Measurements from ENCODE around the gene ENTPD2. TPM values are rescaled to one million over a fixed set of nuclear protein-coding genes. Genes with fewer than 3 reads are reported as not detected.

Gene ENTPD2
- total RNA-seq, 4 donors from 2014 or later = 3.6 to 17.1 (median 14.1) TPM

GRCh38 chr9:137044037-137044436, 9.8 kb downstream of the ENTPD2 start:
- DNase-seq = no peak
- WGBS, 2 donors (ENCODE audit: low coverage in 1 of 2) = 49% methylated on average over 12 of the region's 12 CpGs; no CpG with 5 or more reads in 1 of the 2 donors
- H3K4me3 ChIP-seq = peak overlapping the region in 2 of 4 donors; percentile 55 to 60
- H3K27ac ChIP-seq = peak overlapping the region; percentile 31 to 75 (median 61)
- peaks cover 54% of the 10 kb centered on the region for H3K27me3 ChIP-seq
- intact Hi-C loops (cut with DNase I; ENCODE audit: low total_unique reads) (no loop called here), in situ Hi-C loops (cut with MboI; ENCODE audit: low pct_ligation_motif_present in 1 of 4, low pct_unique_long_range_greater_than_20kb in 1 of 4, low sequenced_read_pairs in 3 of 4) (loop anchor here in 3 of 4 donors (10.0 to 25.0 kb wide), 2 partner anchors 257 to 259 kb away; partner anchors contain the start of genes CCDC183 (in 2 of the 3) and TMEM141 (in 2 of the 3))
- peaks cover 22 to 38% (median 33%) of the 10 kb centered on the region in 4 donors for H3K4me1 ChIP-seq
- no peaks in the 10 kb centered on the region for H3K36me3 ChIP-seq
- TF ChIP-seq EP300 (IDR thresholded peaks at IDR 0.05; ENCODE audit: low read depth) (no peak), POLR2A (IDR thresholded peaks at IDR 0.05) (no peak), CTCF (IDR thresholded peaks at IDR 0.05) (no peak), POLR2AphosphoS5 (IDR thresholded peaks at IDR 0.05) (no peak)
- no peaks in the 10 kb centered on the region for H3K9me3 ChIP-seq

- Histone ChIP-seq H3K4me3 (no peak overlapping the region), H3K9me3 (no peaks in the 10 kb centered on the region), H3K27me3 (peaks cover 44% of the 10 kb centered on the region), H3K27ac (peak overlapping the region; percentile 31 to 75 (median 61)), H3K36me3 (no peaks in the 10 kb centered on the region), H3K4me1 (peaks cover 22 to 35% (median 30%) of the 10 kb centered on the region in 4 donors)
- 81% methylated on average over 24 of the region's 36 CpGs; no CpG with 5 or more reads in 1 of the 2 donors for WGBS, 2 donors (ENCODE audit: low coverage in 1 of 2)
- no peak for DNase-seq
- in situ Hi-C loops (cut with MboI; ENCODE audit: low pct_ligation_motif_present in 1 of 4, low pct_unique_long_range_greater_than_20kb in 1 of 4, low sequenced_read_pairs in 3 of 4) = loop anchor here in 3 of 4 donors (10.0 to 25.0 kb wide), 2 partner anchors 256 to 258 kb away; partner anchors contain the start of genes CCDC183 (in 2 of the 3) and TMEM141 (in 2 of the 3)
- intact Hi-C loops (cut with DNase I; ENCODE audit: low total_unique reads) = no loop called here
- no peak for TF ChIP-seq POLR2A (IDR thresholded peaks at IDR 0.05)
- no peak for TF ChIP-seq POLR2AphosphoS5 (IDR thresholded peaks at IDR 0.05)
- no peak for TF ChIP-seq EP300 (IDR thresholded peaks at IDR 0.05; ENCODE audit: low read depth)
These were observed 10.8 kb downstream of the ENTPD2 start for GRCh38 chr9:137042751-137043727.

GRCh38 chr9:137041124-137041523, 12.7 kb downstream of the ENTPD2 start:
- H3K27me3 ChIP-seq = peaks cover 26% of the 10 kb centered on the region
- WGBS, 2 donors (ENCODE audit: low coverage in 1 of 2) = 54% methylated on average over 16 of the region's 16 CpGs; no CpG with 5 or more reads in 1 of the 2 donors
- no peaks in the 10 kb centered on the region for H3K9me3 ChIP-seq
- intact Hi-C loops (cut with DNase I; ENCODE audit: low total_unique reads) (no loop called here), in situ Hi-C loops (cut with MboI; ENCODE audit: low pct_ligation_motif_present in 1 of 4, low pct_unique_long_range_greater_than_20kb in 1 of 4, low sequenced_read_pairs in 3 of 4) (loop anchor here in 3 of 4 donors (10.0 to 25.0 kb wide), 2 partner anchors 254 to 256 kb away; partner anchors contain the start of genes CCDC183 (in 2 of the 3) and TMEM141 (in 2 of the 3))
- peak overlapping the region in 1 of 4 donors; percentile 30 for H3K27ac ChIP-seq
- no peak overlapping the region for H3K4me3 ChIP-seq
- H3K36me3 ChIP-seq = no peaks in the 10 kb centered on the region
- TF ChIP-seq POLR2AphosphoS5 (IDR thresholded peaks at IDR 0.05) (no peak), POLR2A (IDR thresholded peaks at IDR 0.05) (no peak), EP300 (IDR thresholded peaks at IDR 0.05; ENCODE audit: low read depth) (no peak)
- DNase-seq = no peak
- peaks cover 19 to 27% (median 22%) of the 10 kb centered on the region in 4 donors for H3K4me1 ChIP-seq

GRCh38 chr9:137040568-137040967, 13.3 kb downstream of the ENTPD2 start:
- Histone ChIP-seq H3K27ac (peak overlapping the region in 1 of 4 donors; percentile 30), H3K27me3 (peaks cover 22% of the 10 kb centered on the region), H3K36me3 (no peaks in the 10 kb centered on the region), H3K9me3 (no peaks in the 10 kb centered on the region), H3K4me3 (no peak overlapping the region), H3K4me1 (peaks cover 17 to 24% (median 20%) of the 10 kb centered on the region in 4 donors)
- in situ Hi-C loops (cut with MboI; ENCODE audit: low pct_ligation_motif_present in 1 of 4, low pct_unique_long_range_greater_than_20kb in 1 of 4, low sequenced_read_pairs in 3 of 4) = loop anchor here in 3 of 4 donors (10.0 to 25.0 kb wide), 2 partner anchors 253 to 256 kb away; partner anchors contain the start of genes CCDC183 (in 2 of the 3) and TMEM141 (in 2 of the 3)
- WGBS, 2 donors (ENCODE audit: low coverage in 1 of 2) = 80% methylated on average over 17 of the region's 23 CpGs; no CpG with 5 or more reads in 1 of the 2 donors
- intact Hi-C loops (cut with DNase I; ENCODE audit: low total_unique reads) = no loop called here
- no peak for TF ChIP-seq POLR2A (IDR thresholded peaks at IDR 0.05)
- TF ChIP-seq EP300 (IDR thresholded peaks at IDR 0.05; ENCODE audit: low read depth) = no peak
- no peak for TF ChIP-seq POLR2AphosphoS5 (IDR thresholded peaks at IDR 0.05)
- no peak for TF ChIP-seq CTCF (IDR thresholded peaks at IDR 0.05)
- DNase-seq = no peak

Measured in transverse colon (tissue), 4 donors.